PC-3 (cell line): ENCODE measurements around the gene SF1.

ENCODE experiments used
- EZH2 ChIP-seq: fragments of 300-600 bp; sonication (generic); IDR thresholded peaks from one replicate; pipeline ENCODE4 v1.6.1; 2017; ENCODE audit warnings: antibody characterized with exemption, mild to moderate bottlenecking, low read length; ENCODE audit not compliant: unreplicated experiment
- EZH2phosphoT487 ChIP-seq: fragments of 300-600 bp; sonication (generic); IDR thresholded peaks from 2 replicates; pipeline ENCODE4 v1.6.1; 2018; ENCODE audit warnings: mild to moderate bottlenecking, antibody characterized with exemption, low read length, borderline replicate concordance
- TF ChIP-seq, protein P1 (sequence below): fragments of 300-600 bp; sonication (generic); conservative IDR thresholded peaks from 2 replicates; pipeline ENCODE4 v1.5.1; 2017; ENCODE audit warnings: antibody characterized with exemption, low read depth, mild to moderate bottlenecking, low read length

DNA sequence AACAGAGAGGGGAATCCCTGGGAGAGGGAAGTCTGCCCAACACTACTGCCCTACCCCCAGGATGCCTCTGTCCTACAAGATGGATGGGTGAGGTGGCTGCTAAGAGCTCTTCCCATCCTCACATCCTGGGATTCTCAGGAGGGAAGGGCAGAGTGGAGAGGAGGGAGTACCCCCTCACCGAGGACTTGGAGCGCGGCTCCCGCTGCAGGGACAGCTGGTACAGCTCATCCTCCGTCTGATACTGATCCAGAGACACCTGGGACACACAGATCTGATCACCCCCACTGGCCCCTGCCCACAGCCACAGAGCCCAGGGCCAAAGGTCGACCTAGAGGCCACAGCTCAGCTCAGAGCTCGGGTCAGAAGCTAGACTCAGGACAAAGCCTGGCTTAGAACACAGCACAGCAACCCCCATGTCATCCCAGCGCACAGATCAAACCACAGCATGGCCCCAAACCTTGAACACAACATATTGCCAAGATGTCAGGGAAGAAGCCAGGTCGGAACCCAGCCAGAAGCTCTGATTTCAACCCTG lies 42.5 kb downstream of the SF1 start:
- TF ChIP-seq, protein P1, sequence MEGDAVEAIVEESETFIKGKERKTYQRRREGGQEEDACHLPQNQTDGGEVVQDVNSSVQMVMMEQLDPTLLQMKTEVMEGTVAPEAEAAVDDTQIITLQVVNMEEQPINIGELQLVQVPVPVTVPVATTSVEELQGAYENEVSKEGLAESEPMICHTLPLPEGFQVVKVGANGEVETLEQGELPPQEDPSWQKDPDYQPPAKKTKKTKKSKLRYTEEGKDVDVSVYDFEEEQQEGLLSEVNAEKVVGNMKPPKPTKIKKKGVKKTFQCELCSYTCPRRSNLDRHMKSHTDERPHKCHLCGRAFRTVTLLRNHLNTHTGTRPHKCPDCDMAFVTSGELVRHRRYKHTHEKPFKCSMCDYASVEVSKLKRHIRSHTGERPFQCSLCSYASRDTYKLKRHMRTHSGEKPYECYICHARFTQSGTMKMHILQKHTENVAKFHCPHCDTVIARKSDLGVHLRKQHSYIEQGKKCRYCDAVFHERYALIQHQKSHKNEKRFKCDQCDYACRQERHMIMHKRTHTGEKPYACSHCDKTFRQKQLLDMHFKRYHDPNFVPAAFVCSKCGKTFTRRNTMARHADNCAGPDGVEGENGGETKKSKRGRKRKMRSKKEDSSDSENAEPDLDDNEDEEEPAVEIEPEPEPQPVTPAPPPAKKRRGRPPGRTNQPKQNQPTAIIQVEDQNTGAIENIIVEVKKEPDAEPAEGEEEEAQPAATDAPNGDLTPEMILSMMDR: no peak
- TF ChIP-seq EZH2phosphoT487: no peak
- TF ChIP-seq EZH2: no peak
